Measurements from ENCODE around the gene ITPK1.

ITPK1 gene

GRCh38 chr14:93110856-93111419, 4.8 kb downstream of the ITPK1 start:
- Histone ChIP-seq H4K20me1 (ENCODE audit: insufficient read depth, low read length) (peaks cover 58% of the 10 kb centered on the region; the same call in 1 of the 2 replicates), H2AFZ (ENCODE audit: low read depth, low read length) (no peak overlapping the region), H3K9ac (ENCODE audit: low read depth, low read length) (no peak overlapping the region), H3K27ac (ENCODE audit: low read length) (no peak overlapping the region), H3K79me2 (ENCODE audit: insufficient read depth, low read length) (peaks cover 89% of the 10 kb centered on the region), H3K4me3 (ENCODE audit: low read depth in 1 of 2, low read length in 2 of 2) (no peak overlapping the region), H3K9me3 (ENCODE audit: insufficient read depth, low read length, severe bottlenecking) (no peaks in the 10 kb centered on the region), H3K36me3 (ENCODE audit: insufficient read depth, low read length) (peaks cover 3% of the 10 kb centered on the region), H3K4me2 (ENCODE audit: insufficient read depth, low read length) (no peak overlapping the region), H3K4me1 (ENCODE audit: insufficient read depth, low read length) (peaks cover 29% of the 10 kb centered on the region), H3K27me3 (ENCODE audit: insufficient read depth, low read length, poor library complexity) (no peaks in the 10 kb centered on the region)
- no peak for ATAC-seq (ENCODE audit: insufficient read depth, low read depth)
- no peak for DNase-seq
- TF ChIP-seq CTCF (IDR thresholded peaks at IDR 0.05; ENCODE audit: borderline replicate concordance, extremely low read depth, low read length, poor library complexity, severe bottlenecking) (no peak), EZH2 (IDR thresholded peaks at IDR 0.05; ENCODE audit: borderline replicate concordance, low read depth, low read length, severe bottlenecking) (no peak)

GRCh38 chr14:93109572-93110481, 5.9 kb downstream of the ITPK1 start:
- Histone ChIP-seq H3K9me3 (ENCODE audit: insufficient read depth, low read length, severe bottlenecking) (no peaks in the 10 kb centered on the region), H3K36me3 (ENCODE audit: insufficient read depth, low read length) (peaks cover 3% of the 10 kb centered on the region; the same call in 1 of the 2 replicates), H3K4me3 (ENCODE audit: low read depth in 1 of 2, low read length in 2 of 2) (no peak overlapping the region), H3K27ac (ENCODE audit: low read length) (no peak overlapping the region), H2AFZ (ENCODE audit: low read depth, low read length) (no peak overlapping the region), H3K4me2 (ENCODE audit: insufficient read depth, low read length) (no peak overlapping the region), H3K4me1 (ENCODE audit: insufficient read depth, low read length) (peaks cover 32% of the 10 kb centered on the region), H3K79me2 (ENCODE audit: insufficient read depth, low read length) (peaks cover 89% of the 10 kb centered on the region), H4K20me1 (ENCODE audit: insufficient read depth, low read length) (peaks cover 58% of the 10 kb centered on the region; the same call in 1 of the 2 replicates), H3K27me3 (ENCODE audit: insufficient read depth, low read length, poor library complexity) (no peaks in the 10 kb centered on the region), H3K9ac (ENCODE audit: low read depth, low read length) (no peak overlapping the region)
- ATAC-seq (ENCODE audit: insufficient read depth, low read depth): no peak
- TF ChIP-seq CTCF (IDR thresholded peaks at IDR 0.05; ENCODE audit: borderline replicate concordance, extremely low read depth, low read length, poor library complexity, severe bottlenecking) (no peak), EZH2 (IDR thresholded peaks at IDR 0.05; ENCODE audit: borderline replicate concordance, low read depth, low read length, severe bottlenecking) (no peak)
- no peak for DNase-seq

- Histone ChIP-seq H3K36me3 (ENCODE audit: insufficient read depth, low read length) (peaks cover 3% of the 10 kb centered on the region; the same call in 1 of the 2 replicates), H3K4me3 (ENCODE audit: low read depth in 1 of 2, low read length in 2 of 2) (no peak overlapping the region), H3K79me2 (ENCODE audit: insufficient read depth, low read length) (peaks cover 88% of the 10 kb centered on the region), H3K4me1 (ENCODE audit: insufficient read depth, low read length) (peaks cover 31% of the 10 kb centered on the region), H3K27me3 (ENCODE audit: insufficient read depth, low read length, poor library complexity) (no peaks in the 10 kb centered on the region), H2AFZ (ENCODE audit: low read depth, low read length) (no peak overlapping the region), H3K9ac (ENCODE audit: low read depth, low read length) (no peak overlapping the region), H3K9me3 (ENCODE audit: insufficient read depth, low read length, severe bottlenecking) (no peaks in the 10 kb centered on the region), H3K27ac (ENCODE audit: low read length) (no peak overlapping the region), H3K4me2 (ENCODE audit: insufficient read depth, low read length) (no peak overlapping the region), H4K20me1 (ENCODE audit: insufficient read depth, low read length) (peaks cover 43% of the 10 kb centered on the region; the same call in 1 of the 2 replicates)
- TF ChIP-seq CTCF (IDR thresholded peaks at IDR 0.05; ENCODE audit: borderline replicate concordance, extremely low read depth, low read length, poor library complexity, severe bottlenecking): no peak
- ATAC-seq (ENCODE audit: insufficient read depth, low read depth) (no peak), DNase-seq (no peak)
Measured at GRCh38 chr14:93108105-93108504, 7.6 kb downstream of the ITPK1 start.

Data from DND-41 (cell line).